Measurements from ENCODE around the gene TGFB2. TPM values are rescaled to one million over a fixed set of nuclear protein-coding genes. Genes with fewer than 3 reads are reported as not detected.

Gene TGFB2
- total RNA-seq, 1 experiment from 2014 or later, result not detected

DNA sequence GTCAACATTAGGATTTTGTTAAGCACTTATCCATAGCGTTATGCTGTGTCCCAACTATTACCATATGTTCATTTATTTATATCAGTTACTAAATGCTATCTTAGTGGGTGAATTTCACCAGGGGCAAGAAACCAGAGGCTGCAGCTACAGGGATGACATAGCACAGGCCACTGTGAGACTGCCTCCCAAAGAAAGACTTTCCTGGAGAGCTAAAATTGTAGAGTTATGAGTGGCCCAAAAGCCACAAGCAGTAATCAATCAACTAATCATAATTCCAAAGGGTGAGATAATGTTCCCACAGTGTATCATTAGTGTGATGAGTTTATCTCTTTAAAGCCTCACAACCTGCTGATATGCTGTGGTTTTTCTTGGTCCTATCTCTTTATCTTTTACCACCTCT, 3.8 kb upstream of the TGFB2 start:
- no peak overlapping the region for H2BK20ac ChIP-seq (ENCODE audit: low read depth, low read length, poor library complexity, severe bottlenecking)
- H3K4ac ChIP-seq (ENCODE audit: low read depth, low read length), result no peak overlapping the region
- peaks cover 10% of the 10 kb centered on the region for H3K23me2 ChIP-seq (ENCODE audit: insufficient read length, low read depth, low read length, poor library complexity, severe bottlenecking)
- no peak overlapping the region for H3K4me2 ChIP-seq (ENCODE audit: insufficient read depth, insufficient read length, low read length)
- H3K27me3 Mint-ChIP-seq (ENCODE audit: low read depth), result peaks cover 2% of the 10 kb centered on the region; the same call in 1 of the 2 replicates
- H3K18ac ChIP-seq (ENCODE audit: insufficient read length, low read depth, low read length), result no peak overlapping the region
- H3K4me3 Mint-ChIP-seq, result no peak overlapping the region
- no peak overlapping the region for H2BK120ac ChIP-seq (ENCODE audit: low read depth, low read length, poor library complexity, severe bottlenecking)
- H3K9me3 ChIP-seq (ENCODE audit: control insufficient read depth, low read depth, low read length), result no peaks in the 10 kb centered on the region
- H3K9ac ChIP-seq (ENCODE audit: extremely low read depth, insufficient read length, low read length), result no peak overlapping the region
- peaks cover 17 to 18% of the 10 kb centered on the region in 2 experiments for H3K4me1 Mint-ChIP-seq
- H3K9me3 Mint-ChIP-seq, result no peaks in the 10 kb centered on the region
- DNase-seq, result no peak
- no peak for TF ChIP-seq CTCF (conservative IDR thresholded peaks at IDR 0.05)
- H3K36me3 Mint-ChIP-seq (ENCODE audit: insufficient read depth in 1 of 3, low read depth in 3 of 3), result peaks cover 0 to 1% (median 0%) of the 10 kb centered on the region in 3 experiments; a peak in 1 of 7 replicates
- no peaks in the 10 kb centered on the region for H3K79me2 ChIP-seq (ENCODE audit: insufficient read depth, low read length)
- no peak overlapping the region for H3K56ac ChIP-seq (ENCODE audit: insufficient read length, low read depth, low read length)
- no peak overlapping the region for H4K8ac ChIP-seq (replicated peaks; ENCODE audit: insufficient read length, low read depth, low read length)
- no peak overlapping the region for H3K27ac Mint-ChIP-seq
- no peak overlapping the region for H2AK5ac ChIP-seq (ENCODE audit: insufficient read length, low read length)
- no CpG with 5 or more reads among the region's 1 CpG for WGBS (ENCODE audit: extremely low coverage, insufficient read length, low lambda C conversion rate)
- no peak overlapping the region for H3K23ac ChIP-seq (ENCODE audit: insufficient read length, low read depth, low read length)
- no peak overlapping the region for H3K14ac ChIP-seq (ENCODE audit: insufficient read depth, low read length)
- no peak overlapping the region for H2BK12ac ChIP-seq (ENCODE audit: insufficient read length, low read depth, low read length)
- no peak overlapping the region for H4K5ac ChIP-seq (ENCODE audit: insufficient read length, low read depth, low read length)
- no peaks in the 10 kb centered on the region for H3K79me1 ChIP-seq (ENCODE audit: insufficient read depth, low read depth, low read length, poor library complexity, severe bottlenecking)
- H2BK15ac ChIP-seq (ENCODE audit: low read depth, low read length), result no peak overlapping the region
- no peak overlapping the region for H2AFZ ChIP-seq (ENCODE audit: low read length)
- no peak overlapping the region for H3T11ph ChIP-seq (ENCODE audit: low read length)
- H4K20me1 ChIP-seq (ENCODE audit: control insufficient read depth, insufficient read depth, insufficient read length), result no peaks in the 10 kb centered on the region
- no peaks in the 10 kb centered on the region; the same call in 1 of the 2 replicates for H3K27me3 ChIP-seq (ENCODE audit: insufficient read depth, low read length)
- no peak overlapping the region for H4K91ac ChIP-seq (ENCODE audit: insufficient read length, low read depth, low read length)
- H3K4me1 ChIP-seq (ENCODE audit: insufficient read depth, low read length), result no peaks in the 10 kb centered on the region
- H3K27ac ChIP-seq (ENCODE audit: insufficient read length, low read depth, low read length), result no peak overlapping the region
- no peak overlapping the region for H2BK5ac ChIP-seq (ENCODE audit: insufficient read length, low read length)
